Left ventricle myocardium superior (tissue), 1 donor: ENCODE measurements around the gene TUBB3. TPM values are rescaled to one million over a fixed set of nuclear protein-coding genes. Genes with fewer than 3 reads are reported as not detected.

ENCODE experiments used
- ATAC-seq: fragments of 200-7000 bp; cut with Tn5 transposase; one replicate; pipeline ENCODE4 v1.9.1; 2020; ENCODE audit warnings: mild to moderate bottlenecking, moderate library complexity
- DNase-seq: peaks from one replicate; pipeline ENCODE4 v3.0.0-alpha.2; 2020
- intact Hi-C: fragments of 100-400 bp; cut with micrococcal nuclease; formaldehyde crosslinking; loops from one replicate; pipeline ENCODE4 v1.11.0; 2022
- total RNA-seq: library from RNA; stranded (reverse); fragmentation: NEBNext Ultra II Directional; extraction: Animal tissue kit (Norgen Biotek cat#: 25700); gene quantifications from one replicate; pipeline ENCODE4 v1.2.1, GENCODE V29; 2021
- donor health status: DM: no; HTN: yes; CAD: no; lungs with severe emphysema.

The TUBB3 gene
- total RNA-seq, 1 donor from 2014 or later, result 1.8 TPM

- ATAC-seq, result no peak
These were observed 51.7 kb downstream of the TUBB3 start for GRCh38 chr16:89974870-89975269.

GRCh38 chr16:89981414-89981813 lies 58.3 kb downstream of the TUBB3 start:
- peak; percentile 4 for DNase-seq
- intact Hi-C loops, result no loop called here
- ATAC-seq, result no peak

More at GRCh38 chr16:89974870-89975269, 51.7 kb downstream of the TUBB3 start:
- no peak for DNase-seq
- intact Hi-C loops, result no loop called here

DNA sequence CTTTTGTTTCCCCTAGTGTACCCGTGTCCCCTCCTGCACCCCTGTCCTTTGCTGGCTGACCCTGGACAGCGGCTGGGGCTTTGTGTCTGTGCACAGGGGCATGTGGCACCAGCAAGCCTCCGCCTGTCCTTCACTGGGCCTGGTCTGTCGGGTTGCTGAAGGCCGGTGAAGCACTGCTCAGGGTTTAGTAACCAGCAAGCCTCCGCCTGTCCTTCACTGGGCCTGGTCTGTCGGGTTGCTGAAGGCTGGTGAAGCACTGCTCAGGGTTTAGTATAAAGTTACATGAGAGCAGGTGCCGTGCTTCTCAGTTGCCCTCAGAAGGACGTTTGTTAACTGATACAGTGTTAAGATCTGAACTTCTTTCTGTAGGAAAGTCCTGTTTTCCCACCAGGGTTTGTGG lies 59.2 kb downstream of the TUBB3 start:
- ATAC-seq (no peak), DNase-seq (peak; percentile 2)
- intact Hi-C loops, result no loop called here

GRCh38 chr16:89983536-89983935 lies 60.4 kb downstream of the TUBB3 start:
- intact Hi-C loops, result no loop called here
- no peak for ATAC-seq

DNA sequence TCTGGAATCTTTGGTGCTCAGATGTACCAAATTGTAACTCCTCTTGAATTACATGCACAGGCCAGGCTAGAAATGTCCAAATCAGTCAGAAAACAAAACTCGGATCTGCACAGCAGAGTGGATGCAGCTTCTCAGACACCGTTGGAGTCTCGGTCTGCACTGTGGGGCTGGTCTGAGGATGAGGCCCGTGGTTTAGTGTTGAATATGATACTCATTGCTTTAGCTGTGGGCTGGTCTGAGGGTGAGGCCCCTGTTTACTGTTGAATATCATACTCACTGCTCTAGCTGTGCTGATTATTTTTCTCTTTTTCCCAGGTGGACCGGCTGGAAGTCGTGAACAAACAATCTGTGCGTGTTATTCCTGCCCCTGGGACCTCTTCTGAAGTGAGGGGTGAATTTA lies 61.1 kb downstream of the TUBB3 start:
- ATAC-seq, result no peak
- intact Hi-C loops, result no loop called here

More at GRCh38 chr16:89983536-89983935, 60.4 kb downstream of the TUBB3 start:
- DNase-seq, result no peak

DNA sequence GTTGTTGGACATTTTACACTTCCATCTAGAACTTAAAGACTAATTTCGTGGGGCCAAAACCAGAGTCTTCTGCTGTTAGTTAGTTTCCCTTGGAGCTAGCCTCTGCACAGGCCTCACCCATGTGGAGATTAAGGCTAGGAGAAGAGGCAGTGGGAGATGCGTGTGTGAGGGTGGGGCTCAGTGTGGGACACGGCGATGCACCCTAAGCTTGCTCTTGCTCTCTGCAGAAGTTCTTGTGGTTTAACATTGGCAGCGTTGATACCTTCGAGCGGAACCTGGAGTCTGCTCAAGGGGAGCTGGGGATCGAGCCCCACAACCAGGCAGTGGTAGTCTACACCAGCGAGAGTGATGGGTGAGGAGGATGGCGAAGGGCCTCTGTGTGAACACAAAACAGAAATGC lies 62.1 kb downstream of the TUBB3 start:
- intact Hi-C loops, result no loop called here
- no peak for DNase-seq
- ATAC-seq, result no peak

More for the DNA sequence above, 61.1 kb downstream of the TUBB3 start:
- DNase-seq, result peak; percentile 2

Other genes with a start within 250 kb of the TUBB3 start
- 23.6 TPM for gene CDK10, start 236.7 kb upstream of the TUBB3 start, total RNA-seq
- 2.3 TPM for gene SPATA2L, start 221.6 kb upstream of the TUBB3 start, total RNA-seq
- gene VPS9D1, start 202.4 kb upstream of the TUBB3 start, total RNA-seq, result 13.7 TPM
- gene ZNF276, start 201.8 kb upstream of the TUBB3 start, total RNA-seq, result 12.2 TPM
- 1.2 TPM for gene FANCA, start 106.7 kb upstream of the TUBB3 start, total RNA-seq
- 0.77 TPM for gene SPIRE2, start 94.9 kb upstream of the TUBB3 start, total RNA-seq
- 86.3 TPM for gene TCF25, start 49.8 kb upstream of the TUBB3 start, total RNA-seq
- 1.1 TPM for gene MC1R, start 4.5 kb upstream of the TUBB3 start, total RNA-seq
- 53.2 TPM for gene DEF8, start 25.4 kb downstream of the TUBB3 start, total RNA-seq
- 6.3 TPM for gene DBNDD1, start 96.1 kb downstream of the TUBB3 start, total RNA-seq
- gene PRDM7, start 154.0 kb downstream of the TUBB3 start, total RNA-seq, result not detected